Right lobe of liver (tissue), 6 donors: ENCODE measurements around the gene RASGRP3. TPM values are rescaled to one million over a fixed set of nuclear protein-coding genes. Genes with fewer than 3 reads are reported as not detected.

ENCODE experiments used
- ATAC-seq, 4 donors: fragments of 200-7000 bp; cut with Tn5 transposase; one replicate each; pipeline ENCODE4 v1.9.1; 2020; ENCODE audit warnings: mild to moderate bottlenecking in 4 of 4, moderate library complexity in 4 of 4
- DNase-seq, 3 donors: peaks; one replicate each; pipeline ENCODE4 v3.0.0-alpha.2; 2020
- H3K27ac ChIP-seq, 3 donors: fragments of 200-600 bp; one replicate each; pipeline ENCODE4 v1.8.0; 2022
- H3K27me3 ChIP-seq, 2 donors: fragments of 200-600 bp; one replicate each; pipeline ENCODE4 v1.8.0; 2022
- H3K36me3 ChIP-seq, 4 donors: fragments of 200-600 bp; sonication (generic) in 1 of 4; one replicate each; pipeline versions ENCODE4 v1.5.1 to v1.8.0; 2017 to 2022; ENCODE audit warnings: control low read depth in 1 of 4
- H3K4me1 ChIP-seq, 4 donors: fragments of 200-600 bp; sonication (generic) in 1 of 4; one replicate each; pipeline versions ENCODE4 v1.5.1 to v1.8.0; 2017 to 2022; ENCODE audit warnings: control low read depth in 1 of 4
- H3K4me3 ChIP-seq, 3 donors: fragments of 200-600 bp; one replicate each; pipeline ENCODE4 v1.8.0; 2022
- H3K9me3 ChIP-seq, 4 donors: fragments of 200-600 bp; sonication (generic) in 1 of 4; one replicate each; pipeline versions ENCODE4 v1.5.1 to v1.8.0; 2017 to 2022; ENCODE audit warnings: control low read depth in 1 of 4
- CTCF ChIP-seq, 4 donors: fragments of 200-600 bp in 3 of 4; fragments of 450-650 bp in 1 of 4; IDR thresholded peaks; one replicate each; pipeline versions ENCODE4 v1.5.1 to v1.8.0; 2016 to 2022; ENCODE audit warnings: antibody characterized with exemption in 4 of 4, mild to moderate bottlenecking in 2 of 4
- POLR2A ChIP-seq: fragments of 450-650 bp; IDR thresholded peaks from one replicate; pipeline ENCODE4 v1.6.1; 2017; ENCODE audit warnings: antibody characterized with exemption, mild to moderate bottlenecking
- WGBS: methylation state at CpG from one replicate; pipeline ENCODE4 v1.1.6; 2018; ENCODE audit warnings: low coverage, low lambda C conversion rate; ENCODE audit not compliant: insufficient coverage; ENCODE audit errors: missing lambda C conversion rate; 5-methylcytosine and 5-hydroxymethylcytosine counted together
- intact Hi-C, 2 donors: fragments of 100-400 bp; cut with DNase I; formaldehyde crosslinking; loops; one replicate each; pipeline versions ENCODE4 v1.11.2 to v1.14.1; 2022
- total RNA-seq, 6 experiments: library from RNA; depleted of rRNA in 2 of 6; stranded (reverse); fragments of >200 nt in 2 of 6; fragmentation: NEBNext Ultra II Directional in 3 of 6; extraction: Animal tissue kit (Norgen Biotek cat#: 25700) in 3 of 6; gene quantifications; one replicate each; pipeline versions ENCODE4 v1.1.0 to v1.2.4, GENCODE V29; 2016 to 2023
- donor health status: DM: no; HTN: yes; CAD: no.
- donor health status: DM: no; HTN: no; CAD: no.
- donor health status: DM: no; HTN: no; CAD: no.
- donor health status: DM: no; HTN: yes; CAD: no.
- donor health status: DM: no; HTN: yes; CAD: no.

RASGRP3 gene
- total RNA-seq, 6 experiments from 2014 or later, result 3.0 to 11.5 (median 5.0) TPM

- WGBS, result 51% methylated on average over 2 of the region's 2 CpGs
- Histone ChIP-seq H3K4me3 (no peak overlapping the region), H3K27ac (no peak overlapping the region), H3K27me3 (no peaks in the 10 kb centered on the region), H3K4me1 (no peaks in the 10 kb centered on the region), H3K36me3 (no peaks in the 10 kb centered on the region), H3K9me3 (no peaks in the 10 kb centered on the region)
- DNase-seq (no peak), ATAC-seq (no peak)
- TF ChIP-seq CTCF (IDR thresholded peaks at IDR 0.05) (no peak), POLR2A (no peak)
- intact Hi-C loops, result no loop called here
Measured at GRCh38 chr2:33560017-33560416, 83.6 kb downstream of the RASGRP3 start.

- Histone ChIP-seq H3K27me3 (no peaks in the 10 kb centered on the region), H3K27ac (no peak overlapping the region), H3K9me3 (no peaks in the 10 kb centered on the region), H3K4me1 (no peaks in the 10 kb centered on the region), H3K36me3 (no peaks in the 10 kb centered on the region), H3K4me3 (no peak overlapping the region)
- DNase-seq (no peak), ATAC-seq (no peak)
- TF ChIP-seq POLR2A (no peak), CTCF (IDR thresholded peaks at IDR 0.05) (no peak)
- intact Hi-C loops, result no loop called here
Measured at GRCh38 chr2:33561872-33562271, 85.4 kb downstream of the RASGRP3 start.

- Histone ChIP-seq H3K27ac (no peak overlapping the region), H3K27me3 (no peaks in the 10 kb centered on the region), H3K9me3 (no peaks in the 10 kb centered on the region), H3K4me1 (no peaks in the 10 kb centered on the region), H3K4me3 (no peak overlapping the region), H3K36me3 (no peaks in the 10 kb centered on the region)
- 58% methylated on average over 2 of the region's 2 CpGs for WGBS
- intact Hi-C loops, result no loop called here
- DNase-seq (no peak), ATAC-seq (no peak)
- TF ChIP-seq CTCF (IDR thresholded peaks at IDR 0.05), result no peak
Measured at GRCh38 chr2:33570681-33571080, 94.2 kb downstream of the RASGRP3 start.

- Histone ChIP-seq H3K36me3 (no peaks in the 10 kb centered on the region), H3K27me3 (no peaks in the 10 kb centered on the region), H3K27ac (no peak overlapping the region), H3K4me3 (no peak overlapping the region), H3K9me3 (no peaks in the 10 kb centered on the region), H3K4me1 (no peaks in the 10 kb centered on the region)
- DNase-seq, result no peak
- intact Hi-C loops, result no loop called here
- TF ChIP-seq POLR2A (no peak), CTCF (IDR thresholded peaks at IDR 0.05) (no peak)
- no peak for ATAC-seq
- 76% methylated on average over 6 of the region's 6 CpGs for WGBS
Measured at GRCh38 chr2:33573657-33574056, 97.2 kb downstream of the RASGRP3 start.

GRCh38 chr2:33577084-33577483 lies 100.6 kb downstream of the RASGRP3 start:
- DNase-seq (no peak), ATAC-seq (no peak)
- TF ChIP-seq CTCF (IDR thresholded peaks at IDR 0.05), result no peak
- TF ChIP-seq POLR2A, result no peak
- H3K9me3 ChIP-seq, result no peaks in the 10 kb centered on the region
- no peak overlapping the region for H3K4me3 ChIP-seq
- no peaks in the 10 kb centered on the region for H3K27me3 ChIP-seq
- H3K4me1 ChIP-seq, result no peaks in the 10 kb centered on the region
- H3K27ac ChIP-seq, result no peak overlapping the region
- WGBS, result 100% methylated on average over 5 of the region's 8 CpGs
- H3K36me3 ChIP-seq, result no peaks in the 10 kb centered on the region
- intact Hi-C loops, result no loop called here
